ENCODE measurements around the gene VAT1.
"Not testable (repeated sequence)": the region's sequence is repeated elsewhere in the genome, so short reads cannot be mapped to it uniquely, and the experiment has no call there.

Gene VAT1

DNA sequence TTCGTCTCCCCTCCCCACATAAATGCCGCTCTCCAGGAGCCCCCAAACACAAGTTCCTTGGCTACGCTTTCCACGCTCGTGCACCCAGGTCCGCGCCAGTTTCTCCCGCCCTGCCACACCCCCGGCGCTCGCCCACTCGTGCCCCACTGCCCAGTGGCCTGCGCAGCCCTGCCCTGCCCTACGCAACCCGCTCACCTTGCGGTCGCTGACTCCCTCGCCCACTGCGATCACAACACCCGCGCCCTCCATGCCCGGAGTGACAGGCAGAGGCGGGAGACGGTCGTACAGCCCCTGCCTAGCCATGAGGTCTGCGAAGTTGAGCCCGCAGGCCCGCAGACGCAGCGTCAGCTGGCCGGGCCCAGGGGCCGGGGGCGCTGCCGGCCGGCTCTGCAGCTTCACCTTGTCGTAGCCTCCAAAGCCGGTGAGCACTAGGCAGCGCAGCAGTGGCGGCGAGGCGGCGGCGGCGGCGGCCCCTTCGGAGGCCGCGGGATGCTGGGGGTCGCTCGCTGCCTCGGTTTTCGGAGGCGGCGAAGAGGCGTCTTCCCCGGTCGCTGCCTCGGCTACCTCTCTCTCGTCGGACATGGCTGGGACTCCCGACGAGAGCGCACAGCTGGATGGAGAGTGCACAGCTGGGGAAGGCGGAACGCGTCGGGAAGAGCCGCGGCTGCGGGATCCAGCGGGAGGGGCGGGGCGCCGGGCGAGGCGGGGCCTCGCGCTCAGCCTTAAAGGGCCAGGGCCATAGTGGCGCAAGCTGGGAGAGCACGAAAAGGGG lies at the start of gene VAT1:
Gene VAT1 (minus strand): TSS at position 645 of the 772 bp plus-strand sequence. CDS start 63 bp downstream, at position 582.
- no peak for DNase-seq (ENCODE audit: low read depth)

DNA sequence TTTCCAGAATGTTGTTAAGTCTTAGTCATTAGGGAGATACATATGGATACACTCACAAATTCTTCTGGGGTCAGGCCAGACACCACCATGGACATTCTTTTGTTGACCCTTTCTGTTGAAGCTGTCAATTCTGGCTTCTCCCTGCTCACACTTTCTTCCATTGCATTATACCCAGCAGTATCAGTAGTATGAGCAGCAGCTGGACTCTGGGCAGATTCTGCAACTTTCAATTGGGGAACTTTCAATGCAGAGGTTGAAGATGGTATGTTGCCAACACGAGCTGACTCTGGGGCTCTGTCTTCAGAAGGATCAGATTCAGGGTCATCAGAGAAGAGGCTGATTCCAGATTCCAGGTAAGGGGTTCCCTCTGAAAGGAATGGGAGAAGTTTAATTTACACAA lies 48.7 kb upstream of the VAT1 start:
- no peak for DNase-seq (ENCODE audit: low read depth)

DNA sequence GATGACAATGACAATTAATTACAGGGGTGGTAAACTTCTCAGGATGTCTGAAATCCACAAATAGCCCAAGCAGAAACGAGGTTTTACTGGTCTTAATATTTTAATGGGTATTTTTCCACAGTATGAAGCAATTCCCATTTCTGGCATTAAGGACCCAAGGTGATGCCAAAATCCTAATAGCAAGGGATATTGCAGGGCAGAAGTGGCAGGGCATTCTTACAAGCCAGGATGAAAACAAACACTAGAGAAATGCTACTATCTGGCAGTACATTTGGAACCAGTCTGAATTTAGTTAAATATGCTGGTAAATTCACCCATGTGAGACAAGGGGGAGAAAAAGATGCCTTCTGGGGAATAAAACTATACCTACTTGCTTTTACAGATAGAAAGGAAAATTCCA lies 48.1 kb upstream of the VAT1 start:
- no peak for DNase-seq (ENCODE audit: low read depth)

DNA sequence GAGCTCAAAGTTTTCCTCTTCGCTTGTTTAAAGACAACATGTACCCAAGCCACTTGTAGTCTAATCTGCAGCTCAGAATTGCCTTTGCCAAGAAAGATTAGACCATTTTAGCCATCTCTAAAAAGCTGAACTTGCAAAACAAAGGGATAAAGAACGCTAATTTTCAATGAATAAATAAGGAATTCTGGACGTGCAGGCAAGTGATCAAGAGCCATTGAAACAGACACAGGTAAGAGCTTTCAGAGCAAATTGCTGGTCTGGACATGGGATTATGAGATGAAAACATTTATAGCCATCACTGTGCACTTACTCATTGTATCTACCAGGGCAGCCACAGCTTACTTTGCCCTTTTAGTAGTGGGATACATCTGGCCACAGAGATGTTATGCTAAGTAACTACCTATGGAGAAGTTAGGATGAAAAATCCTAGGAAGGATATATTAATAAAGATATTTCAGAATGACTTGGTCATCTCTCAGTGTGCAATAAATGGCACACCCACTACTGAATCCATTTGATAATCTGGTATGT lies 47.2 kb upstream of the VAT1 start:
- DNase-seq (ENCODE audit: low read depth), result no peak

DNA sequence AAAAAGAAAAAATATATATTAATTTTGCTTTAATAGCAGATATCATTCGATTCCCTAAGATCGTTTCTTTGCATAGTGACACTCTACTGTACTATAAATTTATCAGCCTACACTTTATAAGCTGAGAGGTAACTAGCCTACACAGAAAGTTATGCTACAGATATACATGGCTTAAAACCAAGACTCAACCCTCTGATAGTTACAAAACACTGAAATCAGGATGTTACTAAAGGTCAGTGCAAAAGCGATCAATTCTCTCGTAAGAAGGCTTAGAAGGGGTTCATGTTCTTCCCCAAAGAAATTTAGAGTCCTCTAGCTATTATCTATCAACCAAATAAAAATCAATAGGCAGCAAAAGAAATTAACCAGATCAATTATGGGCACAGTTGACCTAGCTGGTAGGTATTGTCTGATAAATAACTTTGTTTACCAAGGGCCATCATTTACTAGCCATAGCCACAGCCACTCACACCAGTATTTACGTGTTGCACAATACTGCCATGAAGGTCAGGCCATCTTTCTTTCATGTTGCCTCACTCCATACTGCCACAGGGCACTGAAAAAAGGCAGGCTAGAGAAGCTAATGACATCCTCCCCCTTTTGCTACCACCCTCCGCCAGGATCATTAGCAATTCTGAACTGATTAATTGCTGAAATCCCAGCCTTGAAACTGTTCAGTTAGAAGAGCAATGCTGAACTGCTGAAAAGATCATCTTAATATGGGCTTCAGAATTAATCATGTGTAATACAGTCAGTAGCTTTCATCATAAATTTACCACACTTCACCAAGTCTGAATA lies 46.6 kb upstream of the VAT1 start:
- no peak for DNase-seq (ENCODE audit: low read depth)

DNA sequence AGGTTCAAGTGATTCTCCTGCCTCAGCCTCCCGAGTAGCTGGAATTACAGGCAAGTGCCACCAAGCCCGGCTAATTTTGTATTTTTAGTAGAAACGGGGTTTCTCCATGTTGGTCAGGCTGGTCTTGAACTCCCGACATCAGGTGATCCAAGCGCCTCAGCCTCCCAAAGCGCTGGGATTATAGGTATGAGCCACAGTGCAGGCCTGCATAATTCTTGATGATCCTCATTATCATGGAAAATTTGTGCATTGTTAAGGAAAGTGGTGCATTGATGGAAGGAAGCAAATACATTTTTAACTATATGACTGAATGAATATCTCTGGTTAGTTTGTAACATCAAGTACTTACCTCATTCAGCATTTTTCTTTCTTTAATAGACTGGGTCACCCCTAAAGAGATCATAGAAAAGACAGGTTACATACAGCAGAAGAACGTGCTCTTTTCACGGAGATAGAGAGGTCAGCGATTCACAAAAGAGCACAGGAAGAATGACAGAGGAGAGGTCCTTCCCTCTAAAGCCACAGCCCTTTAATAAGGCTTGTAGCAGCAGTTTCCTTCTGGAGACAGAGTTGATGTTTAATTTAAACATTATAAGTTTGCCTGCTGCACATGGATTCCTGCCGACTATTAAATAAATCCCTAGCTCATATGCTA lies 40.9 kb upstream of the VAT1 start:
- no peak for DNase-seq (ENCODE audit: low read depth)

DNA sequence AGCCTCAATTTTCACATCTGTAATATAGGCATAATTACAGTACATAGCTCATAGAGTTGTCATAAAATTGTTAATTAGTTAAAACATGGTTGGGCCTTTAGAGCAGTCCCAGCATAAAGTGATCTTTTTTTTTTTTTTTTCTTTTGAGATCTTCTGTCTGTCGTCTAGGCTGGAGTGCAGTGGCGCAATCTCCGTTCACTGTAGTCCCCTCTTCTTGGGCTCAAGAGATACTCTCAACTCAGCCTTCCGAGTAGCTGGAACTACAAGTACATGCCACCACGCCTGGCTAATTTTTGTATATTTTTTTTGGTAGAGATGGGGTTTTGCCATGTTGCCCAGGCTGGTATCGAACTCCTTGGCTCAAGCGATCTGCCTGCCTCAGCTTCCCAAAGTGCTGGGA lies 33.9 kb upstream of the VAT1 start:
- DNase-seq (ENCODE audit: low read depth), result no peak

DNA sequence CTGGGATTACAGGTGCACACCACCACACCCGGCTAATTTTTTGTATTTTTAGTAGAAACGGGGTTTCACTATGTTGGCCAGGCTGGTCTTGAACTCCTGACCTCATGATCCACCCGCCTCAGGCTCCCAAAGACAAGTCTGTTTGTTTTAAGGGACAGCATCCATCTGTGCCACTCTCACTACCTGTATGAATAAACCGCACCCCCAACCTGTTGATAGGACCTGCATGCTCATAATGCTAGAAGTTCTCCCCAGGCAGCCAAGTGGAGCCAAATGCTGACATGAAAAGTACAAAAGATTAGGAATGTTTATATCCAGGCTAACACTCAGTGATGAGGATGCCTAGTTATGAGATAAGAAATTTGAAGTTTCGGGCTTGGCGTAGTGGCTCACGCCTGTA lies 30.8 kb upstream of the VAT1 start:
- not testable (repeated sequence) for DNase-seq (ENCODE audit: low read depth)

DNA sequence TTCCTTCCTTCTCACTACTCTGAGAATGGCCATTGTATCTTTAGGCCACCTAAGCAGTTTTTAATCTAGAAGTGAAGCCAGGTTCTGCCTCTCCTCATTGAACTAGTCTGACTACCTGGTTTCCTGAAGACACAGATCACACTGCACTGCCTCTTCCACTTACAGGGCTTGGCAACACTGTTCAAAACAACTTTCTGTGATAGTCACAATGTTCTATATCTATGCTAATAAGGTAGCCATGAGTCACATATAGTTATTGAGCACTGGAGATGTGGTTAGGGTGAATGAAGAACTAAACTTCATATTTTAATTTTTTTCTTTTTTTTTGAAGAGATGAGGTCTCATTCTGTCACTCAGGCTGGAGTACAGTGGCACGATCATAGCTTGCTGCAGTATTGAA lies 29.8 kb upstream of the VAT1 start:
- DNase-seq (ENCODE audit: low read depth), result no peak

DNA sequence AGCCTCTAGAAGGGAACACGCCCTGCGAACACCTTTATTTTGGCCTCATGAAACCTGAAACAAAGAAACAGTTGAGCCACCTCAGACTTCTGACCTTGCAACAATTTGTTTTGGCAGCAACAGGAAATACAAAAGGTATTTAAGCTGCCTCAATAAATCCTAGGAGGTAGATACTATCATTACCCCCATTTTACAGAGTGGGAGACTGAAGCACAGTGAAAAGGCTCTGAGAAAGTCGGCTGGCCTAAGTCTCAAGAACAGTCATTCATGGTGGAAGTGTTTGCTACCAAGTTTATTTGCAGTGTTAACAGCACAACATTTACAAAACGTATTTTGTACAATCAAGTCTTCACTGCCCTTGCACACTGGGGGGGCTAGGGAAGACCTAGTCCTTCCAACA lies 21.8 kb upstream of the VAT1 start:
- no peak for DNase-seq (ENCODE audit: low read depth)

DNA sequence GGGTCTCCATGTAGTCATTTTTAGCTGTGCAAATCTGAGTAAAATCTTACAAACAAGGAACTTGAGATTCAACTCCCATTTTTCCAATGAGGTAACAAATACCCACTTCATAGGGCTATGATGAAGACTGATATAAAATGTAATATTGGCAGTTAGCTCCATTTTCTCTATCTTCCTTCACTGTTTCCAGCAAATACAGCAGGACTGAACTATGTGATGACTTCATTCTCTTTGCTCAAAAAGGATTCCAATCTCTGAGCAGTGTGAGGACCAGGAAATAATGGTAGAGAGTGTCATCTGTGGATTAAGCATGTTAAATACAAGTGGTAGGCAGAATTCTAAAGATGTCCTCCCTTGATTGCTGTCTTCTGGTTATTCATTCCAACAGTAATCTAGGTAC lies 21.1 kb upstream of the VAT1 start:
- DNase-seq (ENCODE audit: low read depth), result no peak

DNA sequence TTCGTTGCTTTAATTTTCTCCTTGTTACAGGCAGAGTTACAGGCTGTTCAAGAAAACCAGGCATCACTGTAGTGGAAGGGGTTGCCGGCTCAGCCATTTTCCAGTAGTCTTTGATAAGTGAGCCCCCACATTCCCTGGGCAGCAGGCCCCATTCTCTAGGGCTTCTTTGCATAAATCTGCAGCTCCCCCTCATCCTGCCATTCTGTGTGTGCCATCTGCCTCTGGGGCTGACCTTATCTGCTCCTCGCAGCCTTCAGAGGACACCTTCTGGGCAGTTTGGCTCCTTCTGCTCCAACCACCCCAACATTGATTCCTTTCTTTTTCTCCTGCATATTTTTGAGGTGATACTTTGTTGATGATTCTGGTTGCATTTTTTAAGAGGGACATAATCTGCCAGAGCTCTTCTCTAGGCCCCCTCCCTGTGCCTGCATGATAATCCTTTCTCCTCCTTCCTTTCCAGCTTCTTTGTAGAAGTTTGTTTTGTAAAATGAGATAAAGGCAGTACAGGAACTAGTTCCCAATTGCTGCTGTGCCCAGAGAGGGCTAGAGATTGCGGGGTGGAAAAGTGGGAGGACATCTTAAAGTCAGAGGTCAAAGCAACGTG lies 19.9 kb upstream of the VAT1 start:
- no peak for DNase-seq (ENCODE audit: low read depth)

DNA sequence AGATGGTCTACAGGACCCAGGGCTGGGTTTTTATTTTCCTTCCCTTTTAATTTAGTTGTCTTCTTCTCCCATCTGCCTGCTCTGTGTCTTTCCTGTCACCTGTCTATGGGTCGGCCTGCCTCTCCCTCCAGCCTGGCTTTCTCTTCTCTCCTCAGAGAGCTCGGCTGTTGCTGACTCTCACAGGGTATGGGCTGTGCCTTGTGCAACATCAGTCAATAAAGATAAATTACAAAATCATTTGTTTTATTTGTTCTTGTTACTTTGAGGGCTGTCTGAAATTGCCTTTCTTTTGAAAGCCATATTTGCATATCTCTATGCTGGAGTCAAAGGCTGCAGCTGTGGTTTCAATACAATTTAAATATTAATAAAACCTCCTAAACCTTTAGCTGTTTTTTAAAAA lies 18.5 kb upstream of the VAT1 start:
- DNase-seq (ENCODE audit: low read depth), result no peak

DNA sequence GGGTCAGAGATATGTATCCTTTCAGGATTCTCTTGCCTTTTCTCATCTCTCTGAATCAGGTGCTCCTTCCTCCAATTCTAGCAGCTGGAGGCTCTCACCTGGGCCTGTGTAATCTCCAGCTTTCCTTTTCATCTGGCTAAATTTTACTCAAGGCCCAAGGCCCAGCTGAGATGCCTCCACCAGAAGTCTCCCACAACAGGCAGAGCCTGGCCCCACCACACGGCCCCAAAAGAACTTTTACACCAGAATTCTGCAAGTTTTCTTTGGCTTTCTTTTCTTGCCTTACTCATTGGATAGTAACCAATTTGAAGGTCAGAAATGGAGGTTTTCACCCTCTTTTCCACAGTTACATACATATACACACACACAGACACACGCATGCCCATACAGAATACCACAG lies 17.5 kb upstream of the VAT1 start:
- DNase-seq (ENCODE audit: low read depth), result no peak

DNA sequence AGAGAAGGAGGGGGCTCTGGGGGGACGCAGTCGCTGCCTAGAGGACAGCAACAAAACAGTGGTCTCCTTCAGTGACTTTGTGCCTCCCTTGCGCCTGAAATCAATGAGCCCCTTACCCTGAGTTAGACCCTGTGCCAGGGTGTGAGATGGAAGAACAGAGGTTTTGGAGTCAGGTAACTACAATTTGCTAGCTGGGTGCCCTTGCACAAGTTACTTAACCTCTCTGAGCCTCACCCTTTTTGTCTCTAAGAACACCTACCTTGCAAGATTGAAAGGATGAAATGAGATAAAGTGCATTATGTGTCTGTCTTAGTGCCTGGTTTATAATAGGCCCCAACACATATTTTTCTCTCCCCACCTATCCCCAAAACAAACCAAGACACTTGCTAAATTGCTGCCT lies 12.7 kb upstream of the VAT1 start:
- no peak for DNase-seq (ENCODE audit: low read depth)

DNA sequence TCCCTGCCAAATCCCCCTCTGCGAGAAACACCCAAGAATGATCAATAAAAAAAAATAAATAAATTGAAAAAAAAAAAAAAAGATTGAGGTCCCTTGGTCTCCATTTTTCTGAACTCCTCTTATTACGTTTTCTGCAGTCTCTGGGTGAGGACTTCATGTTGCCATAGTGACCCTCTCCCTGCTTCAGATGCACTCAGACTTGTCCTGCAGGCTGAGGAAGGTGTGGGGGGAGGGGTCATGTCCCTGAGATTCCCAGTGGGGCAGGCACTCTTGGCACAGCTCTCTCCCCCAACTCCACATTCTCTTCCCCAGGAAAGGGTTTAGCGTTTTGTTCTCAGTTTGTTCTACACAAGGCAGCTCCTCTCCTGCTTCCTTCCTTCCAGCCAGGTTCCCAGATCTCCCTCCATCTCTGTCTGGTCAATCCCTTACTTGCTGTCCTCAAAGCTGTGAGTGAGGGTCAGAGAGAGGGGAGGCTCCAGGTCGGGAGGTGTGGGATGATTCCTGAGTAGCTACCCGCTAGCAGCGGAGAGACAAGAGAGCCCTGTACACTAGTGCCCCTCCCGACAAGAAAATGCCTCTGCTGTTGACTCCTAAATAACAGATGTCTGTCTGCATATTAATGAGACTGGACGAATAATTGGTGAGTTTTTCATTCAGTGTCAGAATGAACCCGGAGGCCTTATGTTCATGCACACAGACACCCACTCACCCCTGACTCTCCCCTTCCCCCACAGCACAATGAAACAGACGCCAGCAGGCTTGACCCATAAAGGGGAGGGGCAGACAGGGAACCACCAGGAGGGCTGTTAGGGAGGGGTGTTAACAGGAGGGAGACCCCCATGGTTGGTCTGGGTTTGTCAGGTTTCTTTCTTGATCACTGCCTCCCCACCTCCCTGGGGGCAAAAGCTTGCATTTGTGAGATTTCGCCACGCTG lies 12.0 kb upstream of the VAT1 start:
- no peak for DNase-seq (ENCODE audit: low read depth)

DNA sequence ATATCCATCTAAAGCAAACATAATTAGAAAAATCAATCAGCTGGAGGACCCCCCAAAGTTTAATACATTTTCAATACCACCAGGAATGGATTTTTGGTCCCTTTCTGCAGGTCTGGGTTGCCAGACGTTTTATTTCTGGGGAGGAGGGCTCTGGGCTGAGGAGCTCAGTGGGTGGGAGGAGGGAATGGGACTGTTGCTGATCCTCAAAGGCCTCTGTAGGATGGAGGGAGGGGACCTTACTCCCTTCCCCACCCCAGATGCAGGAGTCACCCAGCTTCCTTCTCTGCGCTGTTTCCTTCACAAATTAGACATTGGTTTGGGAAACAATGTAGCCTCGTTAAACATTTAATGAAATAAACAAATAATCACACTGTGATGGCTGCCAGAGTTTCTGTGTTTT lies 9.5 kb upstream of the VAT1 start:
- DNase-seq (ENCODE audit: low read depth), result no peak

DNA sequence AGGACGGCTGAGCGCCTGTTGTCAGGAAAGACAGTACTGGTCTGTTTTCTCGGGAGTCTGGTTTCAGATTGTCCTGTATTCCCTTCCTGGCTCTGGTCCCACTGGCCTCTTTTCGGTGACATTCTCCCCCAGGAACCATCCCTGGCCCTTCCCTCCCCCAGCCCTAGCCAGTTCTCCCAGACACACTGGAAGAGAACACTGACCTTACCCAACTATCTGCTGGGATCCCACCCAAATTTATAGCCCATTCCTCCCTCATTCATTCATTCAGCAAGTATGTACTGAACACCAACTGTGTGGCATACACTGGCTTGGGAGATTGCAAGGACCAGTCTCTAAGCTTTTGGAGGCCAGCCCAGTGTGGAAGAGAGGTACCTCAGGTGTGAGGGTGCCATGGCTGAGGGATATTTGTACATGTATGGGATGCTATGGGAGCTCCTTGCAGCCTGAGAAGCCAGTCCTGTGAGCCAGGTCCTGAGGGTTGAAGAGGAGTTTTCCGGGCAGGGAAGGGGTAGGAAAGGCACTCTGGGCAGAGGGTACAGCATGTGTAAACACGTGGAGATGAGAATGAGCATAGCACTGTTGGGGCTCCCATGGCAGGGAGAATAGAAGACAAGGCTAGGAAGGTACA lies 8.1 kb upstream of the VAT1 start:
- no peak for DNase-seq (ENCODE audit: low read depth)

DNA sequence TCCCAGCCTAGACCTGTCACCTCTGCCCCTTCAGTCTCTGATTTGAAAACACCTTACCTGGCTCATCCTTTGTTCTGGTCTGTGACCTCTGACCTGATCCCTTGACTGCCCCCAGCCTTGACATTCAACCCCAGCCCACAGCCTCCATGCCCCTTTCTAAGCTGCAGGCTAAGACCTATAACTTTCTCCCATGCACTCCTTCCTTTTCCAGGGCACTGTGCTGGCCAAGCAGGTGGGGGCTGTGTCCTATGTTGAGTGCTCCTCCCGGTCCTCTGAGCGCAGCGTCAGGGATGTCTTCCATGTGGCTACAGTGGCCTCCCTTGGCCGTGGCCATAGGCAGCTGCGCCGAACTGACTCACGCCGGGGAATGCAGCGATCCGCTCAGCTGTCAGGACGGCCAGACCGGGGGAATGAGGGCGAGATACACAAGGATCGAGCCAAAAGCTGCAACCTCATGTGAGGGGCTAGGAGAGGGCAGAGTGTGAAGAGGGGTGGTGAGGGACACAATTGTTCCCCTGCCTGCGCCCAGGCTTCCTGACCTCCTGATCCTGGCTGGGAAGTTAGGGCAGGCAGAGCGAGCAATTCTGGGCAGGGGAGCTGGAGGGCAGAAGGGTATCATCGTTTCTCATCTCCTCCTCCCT lies 6.2 kb upstream of the VAT1 start:
- DNase-seq (ENCODE audit: low read depth), result no peak

Measured in HS-5 (cell line).